Sciatic nerve (tissue), 2 donors: ENCODE measurements around the gene HCN4. TPM values are rescaled to one million over a fixed set of nuclear protein-coding genes. Genes with fewer than 3 reads are reported as not detected.
A peak's percentile ranks its signal among the peaks of the same experiment; 100 is the strongest.

Experiments
- ATAC-seq: fragments of 200-7000 bp; cut with Tn5 transposase; one replicate; pipeline ENCODE4 v1.9.1; 2020; ENCODE audit warnings: mild to moderate bottlenecking, moderate library complexity
- DNase-seq: peaks from one replicate; pipeline ENCODE4 v3.0.0-alpha.2; 2020; ENCODE audit warnings: low spot score
- intact Hi-C: fragments of 100-400 bp; cut with DNase I; formaldehyde crosslinking; loops from one replicate; pipeline ENCODE4 v1.14.2; 2022
- total RNA-seq: library from RNA; stranded (reverse); fragmentation: NEBNext Ultra II Directional; extraction: Animal tissue kit (Norgen Biotek cat#: 25700); gene quantifications from one replicate; pipeline ENCODE4 v1.2.1, GENCODE V29; 2021
- donor health status: DM: no; HTN: no; CAD: no.
- donor health status: DM: no; HTN: no; CAD: no.

Gene HCN4
- total RNA-seq, 1 donor from 2014 or later = not detected

DNA sequence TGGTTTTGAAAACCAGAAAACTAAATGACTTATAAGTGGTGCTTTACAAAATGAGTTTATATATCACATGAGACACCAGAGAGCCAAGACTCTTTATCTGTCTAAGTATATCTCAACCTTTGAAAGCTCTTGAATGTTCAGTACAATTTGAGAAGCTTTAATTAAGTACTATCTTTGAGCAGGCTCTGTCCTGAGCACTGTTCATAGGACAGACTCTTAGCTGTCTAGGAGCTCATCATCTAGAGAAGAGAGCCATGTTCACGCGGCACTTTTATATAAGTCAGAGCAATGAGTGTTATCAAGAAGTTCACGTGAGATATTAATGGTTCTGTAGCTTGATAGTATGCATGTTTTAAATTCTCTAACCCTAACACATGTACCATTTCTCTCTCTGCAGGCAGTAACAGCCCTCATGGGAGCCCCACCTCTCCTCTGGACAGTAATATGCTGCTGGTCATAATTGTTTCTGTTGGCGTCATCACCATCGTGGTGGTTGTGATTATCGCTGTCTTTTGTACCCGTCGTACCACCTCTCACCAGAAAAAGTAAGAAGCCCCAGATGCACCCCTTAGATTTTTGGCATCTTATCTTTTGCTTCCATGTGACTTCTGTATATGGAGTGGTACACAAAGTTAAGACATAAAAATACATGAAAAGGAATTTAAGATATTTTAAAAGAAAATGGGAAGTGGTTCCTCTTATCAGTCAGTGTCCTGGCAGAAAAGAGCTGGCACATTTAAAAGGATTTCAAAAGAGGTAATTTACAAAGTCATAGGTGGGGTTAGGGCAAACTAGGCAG is 86.0 kb downstream of the HCN4 start:
- DNase-seq (no peak), ATAC-seq (no peak)
- intact Hi-C loops = no loop called here

DNA sequence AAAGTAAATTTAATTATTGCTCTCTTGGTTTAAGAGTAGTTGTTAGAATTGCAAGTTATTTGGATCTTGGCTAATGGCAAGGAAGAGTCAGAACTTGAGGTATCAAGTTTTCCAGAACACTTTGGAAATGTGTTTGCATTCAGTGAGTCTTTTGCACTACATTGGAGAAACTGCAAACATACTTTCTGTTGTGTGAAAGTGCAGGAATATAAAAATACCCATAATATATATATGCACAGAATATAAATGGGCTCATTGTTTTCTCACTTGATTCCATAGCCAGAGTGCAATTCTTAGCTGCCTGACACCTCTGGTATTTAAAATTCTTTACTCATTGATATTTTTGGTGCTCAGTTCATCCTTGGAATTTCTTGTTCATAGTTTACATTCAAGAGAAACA is 92.9 kb downstream of the HCN4 start:
- no peak for DNase-seq
- ATAC-seq = no peak
- intact Hi-C loops = no loop called here

DNA sequence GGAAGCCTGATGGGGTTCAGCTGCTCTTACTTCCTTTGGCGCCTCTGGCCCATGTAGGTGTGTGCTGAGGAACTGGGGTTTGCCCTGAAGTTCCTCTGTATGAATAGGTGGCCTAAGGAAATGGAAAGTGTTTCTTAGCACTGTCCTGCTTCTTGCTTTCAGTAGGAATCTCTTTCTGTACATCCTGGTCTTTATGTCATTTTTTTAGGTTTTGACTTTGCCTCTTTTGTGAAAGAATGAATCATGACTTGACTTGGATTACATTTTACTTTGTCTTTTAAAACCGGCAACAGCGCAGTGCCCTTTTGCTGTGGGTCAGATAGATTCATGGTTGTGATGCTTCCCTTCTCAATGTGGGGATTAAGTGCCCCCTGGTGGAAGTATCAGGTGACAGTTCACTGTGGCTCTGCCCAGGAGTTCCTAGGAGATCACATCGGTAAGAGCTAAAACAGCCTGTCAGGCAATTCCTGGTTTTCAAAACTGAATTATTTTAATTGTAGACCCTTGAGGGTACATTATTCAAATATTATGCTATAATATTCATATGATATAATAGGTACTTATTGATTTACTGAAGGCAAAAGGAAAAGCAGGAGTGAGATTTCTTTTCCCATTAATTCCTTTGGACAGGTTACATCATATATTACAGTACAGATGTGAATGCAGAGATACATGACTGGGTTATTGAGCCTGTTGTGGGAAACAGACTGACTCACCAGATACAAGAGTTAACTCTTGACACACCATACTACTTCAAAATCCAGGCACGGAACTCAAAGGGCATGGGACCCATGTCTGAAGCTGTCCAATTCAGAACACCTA is 95.4 kb downstream of the HCN4 start:
- ATAC-seq (peak; percentile 84), DNase-seq (no peak)
- intact Hi-C loops = no loop called here

DNA sequence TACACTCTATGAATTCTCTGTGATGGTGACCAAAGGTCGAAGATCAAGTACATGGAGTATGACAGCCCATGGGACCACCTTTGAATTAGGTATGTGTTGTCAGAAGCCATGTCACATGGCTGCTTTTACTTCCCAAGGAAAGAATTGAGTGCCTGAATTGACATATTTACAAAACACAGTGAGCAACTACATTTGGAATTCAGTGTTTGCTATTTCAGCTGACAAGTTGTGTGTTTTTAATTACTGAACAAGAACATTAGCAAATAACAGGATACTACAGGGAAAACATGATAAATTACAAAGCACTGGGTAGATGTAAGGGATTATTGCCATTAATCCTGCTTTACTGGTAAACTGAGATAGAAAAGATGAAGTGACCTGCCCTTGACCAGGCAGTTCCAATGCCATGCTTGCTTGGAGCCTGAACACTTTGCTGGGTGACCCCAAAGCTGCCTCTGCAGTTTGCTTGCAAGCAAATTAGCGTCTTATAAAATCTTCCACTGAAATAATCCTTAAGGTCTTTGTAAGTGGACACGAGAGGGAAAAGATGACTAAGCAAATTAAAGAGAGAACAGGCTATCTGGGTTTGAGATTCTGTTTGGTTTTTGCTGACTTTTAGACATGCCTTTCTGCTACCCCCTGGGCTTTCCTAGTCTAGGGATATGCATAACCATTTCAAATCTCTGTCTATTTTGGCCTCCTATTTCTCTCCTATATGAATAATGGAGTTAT is 98.2 kb downstream of the HCN4 start:
- no peak for ATAC-seq
- no peak for DNase-seq
- intact Hi-C loops = no loop called here

Other genes with a start within 250 kb of the HCN4 start
- not detected for gene REC114, start 74.2 kb upstream of the HCN4 start, total RNA-seq